Ishikawa (cell line): ENCODE data around the gene BTBD7.

Experiments
- CEBPB ChIP-seq: IDR thresholded peaks from 2 replicates; pipeline ENCODE4 v1.6.1; 2012
- CREB1 ChIP-seq: IDR thresholded peaks from 2 replicates; pipeline ENCODE4 v1.6.1; 2012; ENCODE audit warnings: low read depth
- EGR1 ChIP-seq: IDR thresholded peaks from 2 replicates; pipeline ENCODE4 v1.6.1; 2012
- EP300 ChIP-seq: IDR thresholded peaks from 2 replicates; pipeline ENCODE4 v1.6.1; 2012; ENCODE audit warnings: borderline replicate concordance
- FOXM1 ChIP-seq: IDR thresholded peaks from 2 replicates; pipeline ENCODE4 v1.6.1; 2012; ENCODE audit warnings: low read depth, borderline replicate concordance
- RAD21 ChIP-seq: IDR thresholded peaks from 2 replicates; pipeline ENCODE4 v1.6.1; 2012; ENCODE audit warnings: low read depth
- REST ChIP-seq: IDR thresholded peaks from 2 replicates; pipeline ENCODE4 v1.6.1; 2012; ENCODE audit warnings: low read depth, mild to moderate bottlenecking
- TAF1 ChIP-seq: IDR thresholded peaks from 2 replicates; pipeline ENCODE4 v1.6.1; 2012; ENCODE audit warnings: low read depth, mild to moderate bottlenecking
- TCF12 ChIP-seq: IDR thresholded peaks from 2 replicates; pipeline ENCODE4 v1.6.1; 2012; ENCODE audit warnings: low read depth
- YY1 ChIP-seq: IDR thresholded peaks from 2 replicates; pipeline ENCODE4 v1.6.1; 2012; ENCODE audit warnings: low read depth
- TF ChIP-seq, protein P1 (sequence below): IDR thresholded peaks from 2 replicates; pipeline ENCODE4 v1.6.1; 2012

DNA sequence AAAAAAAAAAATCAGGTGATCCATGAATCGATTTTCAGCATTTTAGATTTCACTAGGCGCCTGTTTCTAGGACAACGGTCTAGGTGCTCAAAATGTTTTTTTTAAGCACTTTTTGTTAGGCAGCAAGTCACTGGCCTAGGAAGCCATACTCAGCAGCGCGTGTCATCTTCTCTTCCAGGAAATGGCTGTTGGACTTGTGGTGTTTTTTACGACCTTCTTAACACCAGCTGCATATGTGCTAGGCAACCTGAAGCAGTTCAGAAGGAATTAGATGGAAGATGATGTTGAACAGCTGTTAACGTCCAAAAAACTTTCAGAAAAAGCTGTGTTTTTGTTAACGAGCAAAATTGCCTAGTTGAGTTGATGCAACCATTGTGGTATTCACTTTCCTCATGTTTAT is 15.0 kb upstream of the BTBD7 start:
- TF ChIP-seq CREB1, result no peak
- no peak for TF ChIP-seq TAF1
- no peak for TF ChIP-seq CEBPB
- TF ChIP-seq, protein P1, sequence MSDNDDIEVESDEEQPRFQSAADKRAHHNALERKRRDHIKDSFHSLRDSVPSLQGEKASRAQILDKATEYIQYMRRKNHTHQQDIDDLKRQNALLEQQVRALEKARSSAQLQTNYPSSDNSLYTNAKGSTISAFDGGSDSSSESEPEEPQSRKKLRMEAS, result no peak
- no peak for TF ChIP-seq RAD21
- no peak for TF ChIP-seq EGR1
- TF ChIP-seq FOXM1, result no peak
- no peak for TF ChIP-seq TCF12
- no peak for TF ChIP-seq EP300
- no peak for TF ChIP-seq YY1
- TF ChIP-seq REST, result no peak
